Smooth muscle cell (in vitro differentiated cells): Measurements from ENCODE around the gene LSM7. TPM values are rescaled to one million over a fixed set of nuclear protein-coding genes. Genes with fewer than 3 reads are reported as not detected.

Source experiments
- DNase-seq: peaks from one replicate; lab custom pipeline; 2025; ENCODE audit not compliant: unreplicated experiment; lab: John Stamatoyannopoulos, UW
- H2AFZ ChIP-seq: fragments of 200-600 bp; sonication (generic); 2 replicates; pipeline ENCODE4 v1.6.0; 2016; ENCODE audit warnings: antibody characterized with exemption, low read depth, mild to moderate bottlenecking
- H3F3A ChIP-seq: fragments of 200-600 bp; sonication (generic); 2 replicates; pipeline ENCODE4 v1.6.0; 2017; ENCODE audit warnings: antibody characterized with exemption, low read depth
- H3K27ac ChIP-seq: fragments of 200-600 bp; sonication (generic); 2 replicates; pipeline ENCODE4 v1.5.1; 2016; ENCODE audit warnings: low read depth, mild to moderate bottlenecking
- H3K27me3 ChIP-seq: fragments of 200-600 bp; sonication (generic); 2 replicates; pipeline ENCODE4 v1.6.1; 2016; ENCODE audit warnings: low read depth, mild to moderate bottlenecking
- H3K36me3 ChIP-seq: fragments of 200-600 bp; sonication (generic); 2 replicates; pipeline ENCODE4 v1.5.1; 2016; ENCODE audit warnings: low read depth
- H3K4me1 ChIP-seq: fragments of 200-600 bp; sonication (generic); 2 replicates; pipeline ENCODE4 v1.5.1; 2016; ENCODE audit warnings: low read depth
- H3K4me2 ChIP-seq: fragments of 200-600 bp; sonication (generic); 2 replicates; pipeline ENCODE4 v1.6.0; 2016; ENCODE audit warnings: mild to moderate bottlenecking
- H3K4me3 ChIP-seq: fragments of 200-600 bp; sonication (generic); 2 replicates; pipeline ENCODE4 v1.5.1; 2016; ENCODE audit warnings: mild to moderate bottlenecking
- H3K79me2 ChIP-seq: fragments of 200-600 bp; sonication (generic); 2 replicates; pipeline ENCODE4 v1.6.0; 2016; ENCODE audit warnings: low read depth, mild to moderate bottlenecking
- H3K9ac ChIP-seq: fragments of 200-600 bp; sonication (generic); 2 replicates; pipeline ENCODE4 v1.6.0; 2016; ENCODE audit warnings: low read depth
- H3K9me3 ChIP-seq: fragments of 200-600 bp; sonication (generic); replicated peaks from 2 replicates; pipeline ENCODE4 v1.5.1; 2016; ENCODE audit warnings: low read depth
- H4K20me1 ChIP-seq: fragments of 200-600 bp; sonication (generic); 2 replicates; pipeline ENCODE4 v1.6.0; 2016; ENCODE audit warnings: low read depth
- CTCF ChIP-seq: fragments of 200-600 bp; sonication (generic); IDR thresholded peaks from 2 replicates; pipeline ENCODE4 v1.5.1; 2017; ENCODE audit warnings: borderline replicate concordance, mild to moderate bottlenecking, antibody characterized with exemption; ENCODE audit not compliant: insufficient read depth, poor library complexity, severe bottlenecking
- WGBS: methylation state at CpG from one replicate; pipeline ENCODE4 v1.1.7; 2016; ENCODE audit warnings: low lambda C conversion rate; 5-methylcytosine and 5-hydroxymethylcytosine counted together
- polyA plus RNA-seq: library from polyadenylated mRNA; unstranded; fragments of >200 nt; fragmentation: Nextera tagmentation; extraction: Ambion mirVana; gene quantifications from 2 replicates; pipeline ENCODE4 v1.2.1, GENCODE V29; 2016
- total RNA-seq: library from RNA; depleted of rRNA; stranded (reverse); fragments of >200 nt; gene quantifications from 2 replicates; pipeline ENCODE4 v1.2.3, GENCODE V29; 2014

Gene LSM7
- total and polyA plus RNA-seq, 2 experiments from 2014 or later = 161 to 164 TPM

DNA sequence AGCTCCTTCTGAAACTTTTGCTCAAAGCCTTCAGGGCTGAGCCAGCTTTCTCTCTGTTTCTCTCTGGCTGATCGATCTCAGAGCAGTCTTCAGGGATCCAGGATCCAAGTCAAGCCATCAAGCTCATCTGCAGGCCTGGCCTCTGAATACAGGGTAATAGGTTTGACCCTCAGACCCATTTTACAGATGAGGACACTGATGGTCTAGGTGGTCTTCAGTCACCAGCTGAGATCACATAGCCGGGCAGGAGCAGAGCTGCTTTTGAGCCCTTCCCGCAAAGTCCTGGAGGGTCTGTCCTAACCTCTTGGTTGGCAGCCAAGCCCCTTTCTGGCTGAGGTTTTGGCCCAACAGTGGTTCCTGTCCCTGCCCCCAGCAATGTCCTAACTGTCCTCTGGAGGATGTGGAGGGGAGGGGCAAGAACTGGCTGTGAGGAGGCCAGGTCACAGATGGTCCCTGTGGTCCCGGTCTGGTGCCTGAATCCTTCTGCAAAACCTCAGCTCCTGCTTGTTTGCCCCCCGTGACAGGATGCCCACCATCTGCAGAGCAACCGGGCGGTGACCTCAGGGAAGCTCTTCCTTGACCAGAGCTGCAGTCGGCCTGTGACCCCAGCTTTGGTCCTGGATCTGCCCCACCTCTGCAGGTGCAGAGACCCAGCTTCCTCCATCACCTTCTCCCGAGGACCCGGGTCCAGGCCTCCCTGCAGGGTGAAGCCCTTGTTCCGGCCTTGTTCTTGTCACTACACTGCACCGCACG lies 40.6 kb downstream of the LSM7 start:
- Histone ChIP-seq H3K79me2 (no peaks in the 10 kb centered on the region), H3F3A (no peaks in the 10 kb centered on the region), H3K27me3 (peaks cover 63% of the 10 kb centered on the region), H4K20me1 (peaks cover 58% of the 10 kb centered on the region), H3K4me2 (no peak overlapping the region), H3K9me3 (no peaks in the 10 kb centered on the region), H2AFZ (no peak overlapping the region), H3K4me1 (peaks cover 10% of the 10 kb centered on the region), H3K4me3 (no peak overlapping the region), H3K27ac (no peak overlapping the region), H3K9ac (no peak overlapping the region), H3K36me3 (no peaks in the 10 kb centered on the region)
- WGBS = 94% methylated on average over 13 of the region's 13 CpGs
- no peak for TF ChIP-seq CTCF
- DNase-seq = no peak

- no peak for TF ChIP-seq CTCF
- H2AFZ ChIP-seq = no peak overlapping the region
Observed at GRCh38 chr19:2286402-2287140, 41.8 kb downstream of the LSM7 start.

GRCh38 chr19:2283835-2284507 lies 44.4 kb downstream of the LSM7 start:
- H3K9me3 ChIP-seq = no peaks in the 10 kb centered on the region
- H2AFZ ChIP-seq = no peak overlapping the region
- H4K20me1 ChIP-seq = peaks cover 49% of the 10 kb centered on the region
- no peak for DNase-seq
- WGBS = 97% methylated on average over 8 of the region's 8 CpGs
- no peaks in the 10 kb centered on the region for H3K4me1 ChIP-seq
- H3K4me3 ChIP-seq = no peak overlapping the region
- no peaks in the 10 kb centered on the region for H3F3A ChIP-seq
- peaks cover 25% of the 10 kb centered on the region for H3K27me3 ChIP-seq
- no peak overlapping the region for H3K4me2 ChIP-seq
- H3K36me3 ChIP-seq = no peaks in the 10 kb centered on the region
- no peak for TF ChIP-seq CTCF
- H3K27ac ChIP-seq = no peak overlapping the region
- H3K79me2 ChIP-seq = no peaks in the 10 kb centered on the region
- H3K9ac ChIP-seq = no peak overlapping the region

More at GRCh38 chr19:2286402-2287140, 41.8 kb downstream of the LSM7 start:
- peaks cover 51% of the 10 kb centered on the region for H3K27me3 ChIP-seq
- no peak overlapping the region for H3K4me2 ChIP-seq
- H4K20me1 ChIP-seq = peaks cover 59% of the 10 kb centered on the region
- no peaks in the 10 kb centered on the region for H3K9me3 ChIP-seq
- no peaks in the 10 kb centered on the region for H3K79me2 ChIP-seq
- no peak overlapping the region for H3K4me3 ChIP-seq
- no peak overlapping the region for H3K27ac ChIP-seq
- no peaks in the 10 kb centered on the region for H3F3A ChIP-seq
- no peak for DNase-seq
- 91% methylated on average over 20 of the region's 20 CpGs for WGBS
- no peak overlapping the region for H3K9ac ChIP-seq
- H3K4me1 ChIP-seq = peaks cover 10% of the 10 kb centered on the region
- H3K36me3 ChIP-seq = no peaks in the 10 kb centered on the region
